ENCODE measurements around the gene NT5DC1.

DNA sequence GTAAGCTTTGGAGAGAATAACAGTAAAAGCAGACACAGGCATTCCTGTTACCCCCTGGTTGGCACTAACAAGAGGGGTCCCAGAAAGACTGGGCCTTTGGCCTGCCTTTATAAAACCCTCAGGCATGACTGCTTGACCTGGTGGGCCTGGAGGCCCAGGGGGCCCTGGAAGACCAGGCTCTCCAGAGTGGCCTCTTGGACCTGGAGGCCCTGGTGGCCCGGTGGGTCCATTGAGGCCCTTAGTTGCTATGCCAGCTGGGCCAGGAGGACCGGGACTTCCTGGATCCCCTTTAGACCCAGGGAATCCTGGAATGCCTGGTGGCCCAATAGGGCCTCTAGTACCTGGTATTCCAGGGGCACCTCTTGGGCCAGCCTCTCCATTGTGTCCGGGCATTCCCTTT lies 19.8 kb downstream of the NT5DC1 start:
- no peak for TF ChIP-seq CHD2 (IDR thresholded peaks at IDR 0.05; ENCODE audit: low read length, partially characterized antibody)
- TF ChIP-seq, protein P1, sequence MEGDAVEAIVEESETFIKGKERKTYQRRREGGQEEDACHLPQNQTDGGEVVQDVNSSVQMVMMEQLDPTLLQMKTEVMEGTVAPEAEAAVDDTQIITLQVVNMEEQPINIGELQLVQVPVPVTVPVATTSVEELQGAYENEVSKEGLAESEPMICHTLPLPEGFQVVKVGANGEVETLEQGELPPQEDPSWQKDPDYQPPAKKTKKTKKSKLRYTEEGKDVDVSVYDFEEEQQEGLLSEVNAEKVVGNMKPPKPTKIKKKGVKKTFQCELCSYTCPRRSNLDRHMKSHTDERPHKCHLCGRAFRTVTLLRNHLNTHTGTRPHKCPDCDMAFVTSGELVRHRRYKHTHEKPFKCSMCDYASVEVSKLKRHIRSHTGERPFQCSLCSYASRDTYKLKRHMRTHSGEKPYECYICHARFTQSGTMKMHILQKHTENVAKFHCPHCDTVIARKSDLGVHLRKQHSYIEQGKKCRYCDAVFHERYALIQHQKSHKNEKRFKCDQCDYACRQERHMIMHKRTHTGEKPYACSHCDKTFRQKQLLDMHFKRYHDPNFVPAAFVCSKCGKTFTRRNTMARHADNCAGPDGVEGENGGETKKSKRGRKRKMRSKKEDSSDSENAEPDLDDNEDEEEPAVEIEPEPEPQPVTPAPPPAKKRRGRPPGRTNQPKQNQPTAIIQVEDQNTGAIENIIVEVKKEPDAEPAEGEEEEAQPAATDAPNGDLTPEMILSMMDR (IDR thresholded peaks at IDR 0.05) = no peak
- TF ChIP-seq SMC3 (IDR thresholded peaks at IDR 0.05; ENCODE audit: low read depth, low read length) = no peak
- no peak for TF ChIP-seq POLR2AphosphoS5 (IDR thresholded peaks at IDR 0.05; ENCODE audit: low read depth, low read length)
- no peak for TF ChIP-seq MXI1 (IDR thresholded peaks at IDR 0.05; ENCODE audit: low read depth, low read length)
- TF ChIP-seq SIN3A (IDR thresholded peaks at IDR 0.05; ENCODE audit: borderline replicate concordance, low read depth, low read length) = no peak
- TF ChIP-seq, protein P2, sequence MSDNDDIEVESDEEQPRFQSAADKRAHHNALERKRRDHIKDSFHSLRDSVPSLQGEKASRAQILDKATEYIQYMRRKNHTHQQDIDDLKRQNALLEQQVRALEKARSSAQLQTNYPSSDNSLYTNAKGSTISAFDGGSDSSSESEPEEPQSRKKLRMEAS (IDR thresholded peaks at IDR 0.05; ENCODE audit: low read depth) = no peak
- TF ChIP-seq EP300 (IDR thresholded peaks at IDR 0.05; ENCODE audit: borderline replicate concordance in 1 of 2, low read depth in 1 of 2, low read length in 1 of 2) = no peak
